ENCODE measurements around the gene SH2B3. TPM values are rescaled to one million over a fixed set of nuclear protein-coding genes. Genes with fewer than 3 reads are reported as not detected.

SH2B3 gene
- total RNA-seq (ENCODE audit: low replicate concordance) = 2.8 and 5.7 TPM in 2 replicates

GRCh38 chr12:111405859-111406473 lies at the start of gene SH2B3:
Gene SH2B3, plus strand, starts transcription at chr12:111405923. Its CDS starts 12,223 bp downstream, at chr12:111418146.
- TF ChIP-seq EZH2phosphoT487 (IDR thresholded peaks at IDR 0.05) (no peak), CTCF (IDR thresholded peaks at IDR 0.05) (no peak), EZH2 (IDR thresholded peaks at IDR 0.05) (no peak)
- H3K4me3 Mint-ChIP-seq = peak within 1 kb of the TSS; percentile 85

GRCh38 chr12:111359231-111359913 lies 46.4 kb upstream of the SH2B3 start:
- Mint-ChIP-seq H3K9me3 (no peaks in the 10 kb centered on the region), H3K27ac (peak overlapping the region; percentile 7), H3K36me3 (no peaks in the 10 kb centered on the region), H3K4me3 (no peak overlapping the region), H3K27me3 (ENCODE audit: insufficient read depth, low read depth) (peaks cover 1% of the 10 kb centered on the region), H3K4me1 (peaks cover 8% of the 10 kb centered on the region)
- H3K9me3 ChIP-seq (ENCODE audit: low read depth) = no peaks in the 10 kb centered on the region
- H3K27ac ChIP-seq = no peak overlapping the region
- no peaks in the 10 kb centered on the region for H3K4me1 ChIP-seq
- H3K79me2 ChIP-seq (ENCODE audit: low read depth) = no peaks in the 10 kb centered on the region
- no peak overlapping the region for H3K4me3 ChIP-seq
- H3K36me3 ChIP-seq = no peaks in the 10 kb centered on the region
- peaks cover 7% of the 10 kb centered on the region for H3F3A ChIP-seq (ENCODE audit: low read depth)
- no peak overlapping the region for H3K9ac ChIP-seq
- H3K4me2 ChIP-seq = no peak overlapping the region
- H4K20me1 ChIP-seq (ENCODE audit: low read depth) = no peaks in the 10 kb centered on the region
- no peak for DNase-seq (ENCODE audit: low spot score)
- TF ChIP-seq EZH2 (IDR thresholded peaks at IDR 0.05) (no peak), EZH2phosphoT487 (IDR thresholded peaks at IDR 0.05) (no peak), CTCF (IDR thresholded peaks at IDR 0.05) (no peak)
- H3K27me3 ChIP-seq = no peaks in the 10 kb centered on the region
- H2AFZ ChIP-seq (replicated peaks) = no peak overlapping the region

More at GRCh38 chr12:111405859-111406473, at the start of gene SH2B3:
- peaks cover 2% of the 10 kb centered on the region for H3K9me3 Mint-ChIP-seq
- no peaks in the 10 kb centered on the region for H3K36me3 ChIP-seq
- H3K79me2 ChIP-seq (ENCODE audit: low read depth) = peaks cover 11% of the 10 kb centered on the region
- H3K27me3 ChIP-seq = peaks cover 37% of the 10 kb centered on the region
- no peak within 1 kb of the TSS for H3K27ac ChIP-seq
- peaks cover 37% of the 10 kb centered on the region for H3K4me1 Mint-ChIP-seq
- H3K27me3 Mint-ChIP-seq (ENCODE audit: insufficient read depth, low read depth) = peaks cover 13% of the 10 kb centered on the region
- peak within 1 kb of the TSS; percentile 79 for H3K4me3 ChIP-seq
- peak within 1 kb of the TSS; percentile 89 for H3K4me2 ChIP-seq
- no peak within 1 kb of the TSS for H3K9ac ChIP-seq
- peaks cover 12% of the 10 kb centered on the region for H4K20me1 ChIP-seq (ENCODE audit: low read depth)
- peaks cover 45% of the 10 kb centered on the region for H3F3A ChIP-seq (ENCODE audit: low read depth)
- H3K36me3 Mint-ChIP-seq = no peaks in the 10 kb centered on the region
- peak within 1 kb of the TSS; percentile 70 for H2AFZ ChIP-seq (replicated peaks)
- no peaks in the 10 kb centered on the region for H3K9me3 ChIP-seq (ENCODE audit: low read depth)
- no peak within 1 kb of the TSS for H3K27ac Mint-ChIP-seq
- peaks cover 18% of the 10 kb centered on the region for H3K4me1 ChIP-seq
- DNase-seq (ENCODE audit: low spot score) = no peak

GRCh38 chr12:111359914-111360276 lies 45.8 kb upstream of the SH2B3 start:
- Histone ChIP-seq H4K20me1 (ENCODE audit: low read depth) (no peaks in the 10 kb centered on the region), H3K9ac (no peak overlapping the region), H3K9me3 (ENCODE audit: low read depth) (no peaks in the 10 kb centered on the region), H2AFZ (replicated peaks) (no peak overlapping the region), H3K4me2 (no peak overlapping the region), H3K79me2 (ENCODE audit: low read depth) (no peaks in the 10 kb centered on the region), H3F3A (ENCODE audit: low read depth) (peaks cover 7% of the 10 kb centered on the region), H3K4me1 (no peaks in the 10 kb centered on the region), H3K27me3 (no peaks in the 10 kb centered on the region), H3K4me3 (no peak overlapping the region), H3K27ac (no peak overlapping the region), H3K36me3 (no peaks in the 10 kb centered on the region)
- Mint-ChIP-seq H3K27me3 (ENCODE audit: insufficient read depth, low read depth) (peaks cover 2% of the 10 kb centered on the region), H3K4me3 (no peak overlapping the region), H3K9me3 (no peaks in the 10 kb centered on the region), H3K36me3 (no peaks in the 10 kb centered on the region), H3K4me1 (peaks cover 8% of the 10 kb centered on the region), H3K27ac (no peak overlapping the region)
- TF ChIP-seq CTCF (IDR thresholded peaks at IDR 0.05) (no peak), EZH2 (IDR thresholded peaks at IDR 0.05) (no peak), EZH2phosphoT487 (IDR thresholded peaks at IDR 0.05) (no peak)
- DNase-seq (ENCODE audit: low spot score) = no peak
